Erythroblast (primary cell): Measurements from ENCODE around the gene NR2C2.

Source experiments
- GATA1 ChIP-seq: IDR thresholded peaks from 2 replicates; pipeline ENCODE4 v1.6.1; 2011; ENCODE audit warnings: low read depth, mild to moderate bottlenecking, control low read depth, low read length, moderate library complexity
- POLR2A ChIP-seq: IDR thresholded peaks from 2 replicates; pipeline ENCODE4 v1.6.1; 2011; ENCODE audit warnings: mild to moderate bottlenecking, low read length

GRCh38 chr3:14927308-14927707 lies 20.1 kb upstream of the NR2C2 start:
- no peak for TF ChIP-seq POLR2A
- TF ChIP-seq GATA1: no peak
